ENCODE results near the gene CELF4.

Gene CELF4

GRCh38 chr18:37222999-37223378 lies 342.6 kb downstream of the CELF4 start:
- TF ChIP-seq CTCF (IDR thresholded peaks at IDR 0.05; ENCODE audit: insufficient read depth, low read length, poor library complexity, severe bottlenecking): no peak

GRCh38 chr18:37222354-37222998 lies 343.1 kb downstream of the CELF4 start:
- Histone ChIP-seq H3K4me3 (replicated peaks; ENCODE audit: low read depth, low read length) (no peak overlapping the region), H3K36me3 (ENCODE audit: control insufficient read depth, insufficient read depth, low read length) (no peaks in the 10 kb centered on the region), H3K27me3 (replicated peaks; ENCODE audit: control insufficient read depth, insufficient read depth, low read length) (no peaks in the 10 kb centered on the region)
- DNase-seq (ENCODE audit: extremely low read depth, insufficient read length): no peak
- TF ChIP-seq CTCF (IDR thresholded peaks at IDR 0.05; ENCODE audit: insufficient read depth, low read length, poor library complexity, severe bottlenecking): no peak

More at GRCh38 chr18:37222999-37223378, 342.6 kb downstream of the CELF4 start:
- Histone ChIP-seq H3K4me3 (replicated peaks; ENCODE audit: low read depth, low read length) (no peak overlapping the region), H3K36me3 (ENCODE audit: control insufficient read depth, insufficient read depth, low read length) (no peaks in the 10 kb centered on the region), H3K27me3 (replicated peaks; ENCODE audit: control insufficient read depth, insufficient read depth, low read length) (no peaks in the 10 kb centered on the region)
- DNase-seq (ENCODE audit: extremely low read depth, insufficient read length): no peak

- DNase-seq (ENCODE audit: extremely low read depth, insufficient read length): no peak
- no peak for TF ChIP-seq CTCF (IDR thresholded peaks at IDR 0.05; ENCODE audit: insufficient read depth, low read length, poor library complexity, severe bottlenecking)
- no peaks in the 10 kb centered on the region for H3K27me3 ChIP-seq (replicated peaks; ENCODE audit: control insufficient read depth, insufficient read depth, low read length)
- no peaks in the 10 kb centered on the region for H3K36me3 ChIP-seq (ENCODE audit: control insufficient read depth, insufficient read depth, low read length)
- H3K4me3 ChIP-seq (replicated peaks; ENCODE audit: low read depth, low read length): no peak overlapping the region
Observed at GRCh38 chr18:37219257-37219656, 346.3 kb downstream of the CELF4 start.

GRCh38 chr18:37218022-37218590 lies 347.5 kb downstream of the CELF4 start:
- Histone ChIP-seq H3K4me3 (replicated peaks; ENCODE audit: low read depth, low read length) (no peak overlapping the region), H3K36me3 (ENCODE audit: control insufficient read depth, insufficient read depth, low read length) (no peaks in the 10 kb centered on the region), H3K27me3 (replicated peaks; ENCODE audit: control insufficient read depth, insufficient read depth, low read length) (no peaks in the 10 kb centered on the region)
- TF ChIP-seq CTCF (IDR thresholded peaks at IDR 0.05; ENCODE audit: insufficient read depth, low read length, poor library complexity, severe bottlenecking): no peak
- DNase-seq (ENCODE audit: extremely low read depth, insufficient read length): no peak

- H3K36me3 ChIP-seq (ENCODE audit: control insufficient read depth, insufficient read depth, low read length): no peaks in the 10 kb centered on the region
- no peak for TF ChIP-seq CTCF (IDR thresholded peaks at IDR 0.05; ENCODE audit: insufficient read depth, low read length, poor library complexity, severe bottlenecking)
- DNase-seq (ENCODE audit: extremely low read depth, insufficient read length): no peak
- no peak overlapping the region for H3K4me3 ChIP-seq (replicated peaks; ENCODE audit: low read depth, low read length)
- H3K27me3 ChIP-seq (replicated peaks; ENCODE audit: control insufficient read depth, insufficient read depth, low read length): no peaks in the 10 kb centered on the region
Observed at GRCh38 chr18:37210781-37211180, 354.8 kb downstream of the CELF4 start.

Data from GM06990 (cell line).